Measurements from ENCODE around the gene POMGNT2. TPM values are rescaled to one million over a fixed set of nuclear protein-coding genes. Genes with fewer than 3 reads are reported as not detected.

Gene POMGNT2
- total and polyA plus RNA-seq, 2 experiments from 2014 or later = 10.7 to 26.1 TPM

GRCh38 chr3:43132870-43133636 is 27.2 kb upstream of the POMGNT2 start:
- Histone ChIP-seq H3K4me2 (no peak overlapping the region), H3K4me1 (ENCODE audit: insufficient read depth) (no peaks in the 10 kb centered on the region), H2AFZ (no peak overlapping the region)

GRCh38 chr3:43132193-43132592 is 26.3 kb upstream of the POMGNT2 start:
- TF ChIP-seq ZNF114 (CRISPR knock-in tag; IDR thresholded peaks at IDR 0.05) (no peak), REST (IDR thresholded peaks at IDR 0.05; ENCODE audit: unreplicated experiment) (no peak), CREB1 (CRISPR knock-in tag; IDR thresholded peaks at IDR 0.05; ENCODE audit: low read depth) (no peak), ETS1 (IDR thresholded peaks at IDR 0.05) (no peak), NANOG (IDR thresholded peaks at IDR 0.05; ENCODE audit: borderline replicate concordance) (no peak), JUNB (IDR thresholded peaks at IDR 0.05; ENCODE audit: unreplicated experiment) (no peak), ZNF462 (CRISPR knock-in tag; IDR thresholded peaks at IDR 0.05) (no peak), STAT1 (IDR thresholded peaks at IDR 0.05; ENCODE audit: unreplicated experiment) (no peak)
- peaks cover 3% of the 10 kb centered on the region; the same call in 1 of the 3 replicates for H3K4me1 Mint-ChIP-seq
- H3K27me3 Mint-ChIP-seq (ENCODE audit: insufficient read depth, low read depth, poor library complexity) = peaks cover 2% of the 10 kb centered on the region
- no peaks in the 10 kb centered on the region for H3K36me3 ChIP-seq (ENCODE audit: insufficient read depth)
- no peaks in the 10 kb centered on the region for H3K27me3 ChIP-seq (ENCODE audit: insufficient read depth)
- DNase-seq (ENCODE audit: low spot score) (no peak), ATAC-seq (no peak)
- H3K9me2 ChIP-seq (ENCODE audit: insufficient read depth) = 0 out of 2 replicates have a peak, but pooled peaks cover 8% of the 10 kb centered on the region
- H3K79me2 ChIP-seq (replicated peaks; ENCODE audit: insufficient read depth) = no peaks in the 10 kb centered on the region
- no peak overlapping the region for H3K4me3 Mint-ChIP-seq
- H4K20me1 ChIP-seq (replicated peaks; ENCODE audit: insufficient read depth) = no peaks in the 10 kb centered on the region
- no peak overlapping the region for H3K4me2 ChIP-seq
- H2AFZ ChIP-seq = no peak overlapping the region
- H3K27ac Mint-ChIP-seq = no peak overlapping the region
- H3K4me1 ChIP-seq (ENCODE audit: insufficient read depth) = no peaks in the 10 kb centered on the region
- no peak overlapping the region for H3K27ac ChIP-seq (ENCODE audit: low read depth)
- H3K36me3 Mint-ChIP-seq (ENCODE audit: low read depth) = no peaks in the 10 kb centered on the region
- no peaks in the 10 kb centered on the region for H3K9me3 Mint-ChIP-seq
- H3K4me3 ChIP-seq = no peak overlapping the region
- H3F3A ChIP-seq (replicated peaks; ENCODE audit: low read depth) = no peaks in the 10 kb centered on the region

More at GRCh38 chr3:43132870-43133636, 27.2 kb upstream of the POMGNT2 start:
- H3K4me3 ChIP-seq = no peak overlapping the region
- Mint-ChIP-seq H3K27me3 (ENCODE audit: insufficient read depth, low read depth, poor library complexity) (peaks cover 2% of the 10 kb centered on the region), H3K36me3 (ENCODE audit: low read depth) (no peaks in the 10 kb centered on the region), H3K27ac (no peak overlapping the region), H3K9me3 (no peaks in the 10 kb centered on the region), H3K4me1 (peaks cover 3% of the 10 kb centered on the region; the same call in 1 of the 3 replicates), H3K4me3 (no peak overlapping the region)
- DNase-seq (ENCODE audit: low spot score) = no peak
- no peaks in the 10 kb centered on the region for H3K36me3 ChIP-seq (ENCODE audit: insufficient read depth)
- H3K27me3 ChIP-seq (ENCODE audit: insufficient read depth) = no peaks in the 10 kb centered on the region
- H3F3A ChIP-seq (replicated peaks; ENCODE audit: low read depth) = no peaks in the 10 kb centered on the region
- ATAC-seq = no peak
- no peak for TF ChIP-seq EZH2 (IDR thresholded peaks at IDR 0.05; ENCODE audit: low read depth, unreplicated experiment)
- TF ChIP-seq ZNF114 (CRISPR knock-in tag; IDR thresholded peaks at IDR 0.05) = no peak
- TF ChIP-seq POLR2AphosphoS5 (IDR thresholded peaks at IDR 0.05; ENCODE audit: low read depth) = no peak
- no peaks in the 10 kb centered on the region for H3K79me2 ChIP-seq (replicated peaks; ENCODE audit: insufficient read depth)
- 0 out of 2 replicates have a peak, but pooled peaks cover 7% of the 10 kb centered on the region for H3K9me2 ChIP-seq (ENCODE audit: insufficient read depth)
- no peak overlapping the region for H3K27ac ChIP-seq (ENCODE audit: low read depth)
- H4K20me1 ChIP-seq (replicated peaks; ENCODE audit: insufficient read depth) = no peaks in the 10 kb centered on the region
